Fibroblast of lung (primary cell): ENCODE results near the gene FTCDNL1. TPM values are rescaled to one million over a fixed set of nuclear protein-coding genes. Genes with fewer than 3 reads are reported as not detected.

Experiments used
- DNase-seq, 2 donors: peaks; one replicate each; pipeline versions ENCODE4 v3.0.0 to v3.0.0-alpha.2; 2010; ENCODE audit warnings: low read depth in 2 of 2
- H2AFZ ChIP-seq: 2 replicates; pipeline ENCODE4 v1.5.1; 2012; ENCODE audit warnings: low read length, control low read depth, inconsistent platforms
- H3K27ac ChIP-seq: 2 replicates; pipeline ENCODE4 v1.5.1; 2011; ENCODE audit warnings: low read length, control low read depth; ENCODE audit not compliant: insufficient read depth
- H3K27me3 ChIP-seq: 2 replicates; pipeline ENCODE4 v1.5.1; 2011; ENCODE audit warnings: mild to moderate bottlenecking, low read length; ENCODE audit not compliant: control insufficient read depth, insufficient read depth
- H3K36me3 ChIP-seq: 2 replicates; pipeline ENCODE4 v1.5.1; 2011; ENCODE audit warnings: low read length; ENCODE audit not compliant: control insufficient read depth, insufficient read depth
- H3K4me1 ChIP-seq: 2 replicates; pipeline ENCODE4 v1.5.1; 2011; ENCODE audit warnings: low read length; ENCODE audit not compliant: control insufficient read depth, insufficient read depth; ENCODE audit errors: extremely low read depth
- H3K4me2 ChIP-seq: 2 replicates; pipeline ENCODE4 v1.5.1; 2011; ENCODE audit warnings: low read length, control low read depth; ENCODE audit not compliant: insufficient read depth; ENCODE audit errors: extremely low read depth
- H3K4me3 ChIP-seq, 4 experiments: fragments of 200-600 bp in 1 of 4; sonication (generic) in 1 of 4; replicated peaks in 1 of 4; 2 replicates each; pipeline ENCODE4 v1.5.1; 2011 to 2016; ENCODE audit warnings: low read length in 4 of 4, low read depth in 3 of 4, mild to moderate bottlenecking in 3 of 4, control low read depth in 2 of 4, inconsistent platforms in 1 of 4, mixed read lengths in 1 of 4; ENCODE audit not compliant: insufficient read depth in 1 of 4; ENCODE audit errors: control extremely low read depth in 1 of 4
- H3K79me2 ChIP-seq: 2 replicates; pipeline ENCODE4 v1.5.1; 2012; ENCODE audit warnings: mild to moderate bottlenecking, low read length, inconsistent platforms; ENCODE audit not compliant: control insufficient read depth, insufficient read depth
- H3K9ac ChIP-seq: 2 replicates; pipeline ENCODE4 v1.5.1; 2011; ENCODE audit warnings: mild to moderate bottlenecking, low read length, control low read depth; ENCODE audit not compliant: insufficient read depth
- H3K9me3 ChIP-seq: 2 replicates; pipeline ENCODE4 v1.5.1; 2012; ENCODE audit warnings: low read depth, low read length; ENCODE audit not compliant: control insufficient read depth, insufficient read depth
- H4K20me1 ChIP-seq: 2 replicates; pipeline ENCODE4 v1.5.1; 2011; ENCODE audit warnings: low read length; ENCODE audit not compliant: control insufficient read depth, insufficient read depth; ENCODE audit errors: extremely low read depth
- CTCF ChIP-seq, 2 donors: IDR thresholded peaks in 1 of 2; conservative IDR thresholded peaks in 1 of 2; 1 replicate in 1 of 2; 2 replicates in 1 of 2; pipeline ENCODE4 v1.5.1; 2011 to 2012; ENCODE audit warnings: low read length in 2 of 2, control low read depth in 1 of 2, inconsistent platforms in 1 of 2, low read depth in 1 of 2, mild to moderate bottlenecking in 1 of 2
- EZH2 ChIP-seq: IDR thresholded peaks from 2 replicates; pipeline ENCODE4 v1.5.1; 2012; ENCODE audit warnings: low read length, control low read depth, mild to moderate bottlenecking; ENCODE audit errors: missing control alignments
- polyA plus RNA-seq, 2 donors: library from polyadenylated mRNA; depleted of rRNA in 1 of 2; stranded (reverse) in 1 of 2; unstranded in 1 of 2; fragments of >200 nt; gene quantifications; 2 replicates each; pipeline ENCODE4 v1.2.1, GENCODE V29; 2011 to 2012; ENCODE audit warnings: missing spikeins in 1 of 2
- total RNA-seq: library from RNA; depleted of rRNA; stranded (reverse); fragments of >200 nt; gene quantifications from 2 replicates; pipeline ENCODE4 v1.2.1, GENCODE V29; 2014

The FTCDNL1 gene
- total and polyA plus RNA-seq, 2 donors (not counting 1 experiment from before 2014, with no cell fraction given): 1.0 to 3.6 TPM

DNA sequence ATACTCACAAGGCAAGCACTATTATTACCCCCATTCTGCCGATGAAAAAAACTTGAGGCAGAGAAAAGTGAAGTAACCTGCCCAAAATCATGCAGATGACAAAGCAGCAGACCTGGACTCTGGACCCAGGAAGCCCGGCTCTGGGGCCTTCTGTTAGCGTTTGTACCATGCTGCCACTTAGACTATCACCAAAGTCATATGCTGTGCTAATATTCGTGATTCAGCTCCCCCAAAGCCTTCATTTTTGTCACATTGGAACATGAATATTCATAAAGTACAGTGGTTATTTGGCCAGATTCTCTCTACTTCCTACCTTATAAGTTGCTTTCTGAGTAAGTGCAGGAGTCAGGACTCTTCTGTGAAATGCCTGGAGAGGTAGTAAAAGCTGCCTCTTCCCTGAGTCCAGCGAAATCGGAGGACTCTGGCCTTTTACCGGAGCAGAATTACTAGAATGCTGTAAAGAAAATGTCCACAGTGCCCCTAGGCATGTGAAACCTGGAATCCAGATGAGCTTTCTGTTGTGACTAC is 86.7 kb downstream of the FTCDNL1 start:
- no peaks in the 10 kb centered on the region for H4K20me1 ChIP-seq
- no peak for DNase-seq
- H3K79me2 ChIP-seq: no peaks in the 10 kb centered on the region
- no peak for TF ChIP-seq EZH2
- TF ChIP-seq CTCF (conservative IDR thresholded peaks at IDR 0.05 in 1 of 2, IDR thresholded peaks at IDR 0.05 in 1 of 2; ENCODE audit: low read depth in 1 of 2, low read length in 2 of 2): no peak
- H3K4me1 ChIP-seq: no peaks in the 10 kb centered on the region
- no peak overlapping the region for H3K4me3 ChIP-seq
- H3K36me3 ChIP-seq: no peaks in the 10 kb centered on the region
- no peak overlapping the region for H3K9ac ChIP-seq
- H3K4me2 ChIP-seq: no peak overlapping the region
- no peak overlapping the region for H3K27ac ChIP-seq
- no peaks in the 10 kb centered on the region for H3K27me3 ChIP-seq
- H3K9me3 ChIP-seq: no peaks in the 10 kb centered on the region
- no peak overlapping the region for H2AFZ ChIP-seq

GRCh38 chr2:199762963-199763362 is 88.0 kb downstream of the FTCDNL1 start:
- Histone ChIP-seq H3K9me3 (no peaks in the 10 kb centered on the region), H3K9ac (no peak overlapping the region), H2AFZ (no peak overlapping the region), H3K27ac (no peak overlapping the region), H3K4me3 (no peak overlapping the region), H3K4me1 (no peaks in the 10 kb centered on the region), H3K27me3 (no peaks in the 10 kb centered on the region), H3K4me2 (no peak overlapping the region), H3K79me2 (no peaks in the 10 kb centered on the region), H4K20me1 (no peaks in the 10 kb centered on the region), H3K36me3 (no peaks in the 10 kb centered on the region)
- DNase-seq: no peak
- no peak for TF ChIP-seq CTCF (conservative IDR thresholded peaks at IDR 0.05 in 1 of 2, IDR thresholded peaks at IDR 0.05 in 1 of 2; ENCODE audit: low read depth in 1 of 2, low read length in 2 of 2)
- no peak for TF ChIP-seq EZH2

- Histone ChIP-seq H3K4me1 (no peaks in the 10 kb centered on the region), H3K27me3 (no peaks in the 10 kb centered on the region), H3K4me3 (no peak overlapping the region), H3K79me2 (no peaks in the 10 kb centered on the region), H3K27ac (no peak overlapping the region), H3K36me3 (no peaks in the 10 kb centered on the region), H3K4me2 (no peak overlapping the region), H4K20me1 (no peaks in the 10 kb centered on the region), H2AFZ (no peak overlapping the region), H3K9ac (no peak overlapping the region), H3K9me3 (no peaks in the 10 kb centered on the region)
- no peak for DNase-seq
- no peak for TF ChIP-seq CTCF (conservative IDR thresholded peaks at IDR 0.05 in 1 of 2, IDR thresholded peaks at IDR 0.05 in 1 of 2; ENCODE audit: low read depth in 1 of 2, low read length in 2 of 2)
- no peak for TF ChIP-seq EZH2
These were observed 90.4 kb downstream of the FTCDNL1 start for GRCh38 chr2:199760574-199760973.
